Bronchial epithelial cell (primary cell): ENCODE measurements around the gene CNTNAP2. TPM values are rescaled to one million over a fixed set of nuclear protein-coding genes. Genes with fewer than 3 reads are reported as not detected.

ENCODE experiments used
- DNase-seq: peaks from one replicate; pipeline ENCODE4 v3.0.0-alpha.2; 2010; ENCODE audit warnings: low read depth
- FAIRE-seq: peaks from 2 replicates; lab custom pipeline; 2011; peaks lifted over from hg19 to GRCh38; lab: Jason Lieb, UNC
- H3K27me3 ChIP-seq: 2 replicates; pipeline ENCODE4 v1.5.1; 2011; ENCODE audit warnings: low read length; ENCODE audit not compliant: control insufficient read depth, insufficient read depth
- H3K36me3 ChIP-seq: 2 replicates; pipeline ENCODE4 v1.5.1; 2011; ENCODE audit warnings: low read length; ENCODE audit not compliant: control insufficient read depth, insufficient read depth
- H3K4me3 ChIP-seq: 2 replicates; pipeline ENCODE4 v1.5.1; 2011; ENCODE audit warnings: mild to moderate bottlenecking, low read depth, low read length, control low read depth
- CTCF ChIP-seq: IDR thresholded peaks from 2 replicates; pipeline ENCODE4 v1.5.1; 2011; ENCODE audit warnings: mild to moderate bottlenecking, moderate library complexity, low read length, control low read depth, inconsistent platforms; ENCODE audit not compliant: insufficient read depth, severe bottlenecking
- total RNA-seq: library from RNA; depleted of rRNA; stranded (reverse); fragments of >200 nt; gene quantifications from 2 replicates; pipeline ENCODE4 v1.2.1, GENCODE V29; 2014

Gene CNTNAP2
- total RNA-seq, 1 donor from 2014 or later = 0.26 TPM

GRCh38 chr7:146804620-146805019 lies 688.0 kb downstream of the CNTNAP2 start:
- Histone ChIP-seq H3K27me3 (no peaks in the 10 kb centered on the region), H3K36me3 (no peaks in the 10 kb centered on the region), H3K4me3 (no peak overlapping the region)
- DNase-seq = no peak
- FAIRE-seq = no peak
- no peak for TF ChIP-seq CTCF

- FAIRE-seq (no peak), DNase-seq (no peak)
- Histone ChIP-seq H3K36me3 (no peaks in the 10 kb centered on the region), H3K27me3 (no peaks in the 10 kb centered on the region), H3K4me3 (no peak overlapping the region)
- no peak for TF ChIP-seq CTCF
Observed at GRCh38 chr7:146805082-146805481, 688.5 kb downstream of the CNTNAP2 start.

GRCh38 chr7:146826329-146826728 lies 709.7 kb downstream of the CNTNAP2 start:
- FAIRE-seq (no peak), DNase-seq (no peak)
- H3K4me3 ChIP-seq = no peak overlapping the region
- H3K27me3 ChIP-seq = no peaks in the 10 kb centered on the region
- no peak for TF ChIP-seq CTCF
- H3K36me3 ChIP-seq = no peaks in the 10 kb centered on the region

- DNase-seq (no peak), FAIRE-seq (no peak)
- no peak overlapping the region for H3K4me3 ChIP-seq
- H3K36me3 ChIP-seq = no peaks in the 10 kb centered on the region
- TF ChIP-seq CTCF = no peak
- no peaks in the 10 kb centered on the region for H3K27me3 ChIP-seq
Observed at GRCh38 chr7:146830686-146831085, 714.1 kb downstream of the CNTNAP2 start.

- no peak for FAIRE-seq
Observed at GRCh38 chr7:146831875-146832274, 715.3 kb downstream of the CNTNAP2 start.

More at GRCh38 chr7:146831875-146832274, 715.3 kb downstream of the CNTNAP2 start:
- DNase-seq = no peak
- H3K36me3 ChIP-seq = no peaks in the 10 kb centered on the region
- no peaks in the 10 kb centered on the region for H3K27me3 ChIP-seq
- no peak overlapping the region for H3K4me3 ChIP-seq
- TF ChIP-seq CTCF = no peak
